ENCODE measurements around the gene KCTD5.
"Not testable (repeated sequence)": the region's sequence is repeated elsewhere in the genome, so short reads cannot be mapped to it uniquely, and the experiment has no call there.

- TF ChIP-seq CTCF (conservative IDR thresholded peaks at IDR 0.05); EZH2 (IDR thresholded peaks at IDR 0.05; ENCODE audit: low read depth): not testable (repeated sequence)
These were observed 3.9 kb upstream of the KCTD5 start for GRCh38 chr16:2678206-2678965.

All from PC-9 (cell line).